H1 (cell line): ENCODE data around the gene SOX8. TPM values are rescaled to one million over a fixed set of nuclear protein-coding genes. Genes with fewer than 3 reads are reported as not detected.

Experiments used
- CEBPB ChIP-seq: IDR thresholded peaks from 2 replicates; pipeline ENCODE4 v1.6.1; 2012; ENCODE audit warnings: low read depth, low read length
- KDM5A ChIP-seq: fragments of 200-600 bp; IDR thresholded peaks from 2 replicates; pipeline ENCODE4 v1.7.1; 2012; ENCODE audit warnings: mild to moderate bottlenecking, low read length, inconsistent platforms, mixed read lengths
- TBP ChIP-seq: IDR thresholded peaks from 2 replicates; pipeline ENCODE4 v1.6.1; 2011; ENCODE audit warnings: low read depth, low read length, improper control_type of control experiment
- polyA plus RNA-seq, 7 experiments: library from polyadenylated mRNA; depleted of rRNA in 3 of 7; stranded (reverse) in 5 of 7; unstranded in 2 of 7; fragments of >200 nt in 5 of 7; fragments of 200-250 nt in 2 of 7; gene quantifications; 1 replicate in 5 of 7; 2 replicates in 1 of 7; 4 replicates in 1 of 7; pipeline versions ENCODE4 v1.2.1 to v1.2.3, GENCODE V29; 2011 to 2013; ENCODE audit warnings: missing spikeins in 2 of 7, mixed read lengths in 2 of 7
- total RNA-seq: library from RNA; stranded (reverse); fragmentation: NEBNext Ultra II Directional; extraction: Animal tissue kit (Norgen Biotek cat#: 25700); gene quantifications from 2 replicates; pipeline ENCODE4 v1.2.1, GENCODE V29; 2021

SOX8 gene
- total and polyA plus RNA-seq, 2 of the 8 experiments (the other 6 are each of a cell fraction or from before 2014, with no cell fraction given): 2.2 to 5.7 TPM

- TF ChIP-seq CEBPB (no peak), KDM5A (no peak), TBP (no peak)
Observed at GRCh38 chr16:984736-985636, 3.4 kb downstream of the SOX8 start (continued).
